Hepatocyte (in vitro differentiated cells): ENCODE measurements around the gene MARCHF3. TPM values are rescaled to one million over a fixed set of nuclear protein-coding genes. Genes with fewer than 3 reads are reported as not detected.

Experiments
- DNase-seq: peaks from one replicate; pipeline ENCODE4 v3.0.0-alpha.2; 2016; ENCODE audit warnings: low spot score
- H2AFZ ChIP-seq: fragments of 200-600 bp; sonication (generic); 2 replicates; pipeline ENCODE4 v1.6.0; 2016; ENCODE audit warnings: antibody characterized with exemption, mild to moderate bottlenecking
- H3K27ac ChIP-seq: fragments of 200-600 bp; sonication (generic); 2 replicates; pipeline ENCODE4 v1.5.1; 2016; ENCODE audit warnings: mild to moderate bottlenecking
- H3K27me3 ChIP-seq: fragments of 200-600 bp; sonication (generic); 2 replicates; pipeline ENCODE4 v1.6.1; 2016
- H3K36me3 ChIP-seq: fragments of 200-600 bp; sonication (generic); replicated peaks from 2 replicates; pipeline ENCODE4 v1.5.1; 2016; ENCODE audit warnings: low read depth; ENCODE audit not compliant: insufficient read depth
- H3K4me1 ChIP-seq: fragments of 200-600 bp; sonication (generic); 2 replicates; pipeline ENCODE4 v1.5.1; 2016; ENCODE audit warnings: mild to moderate bottlenecking, moderate library complexity; ENCODE audit not compliant: insufficient read depth
- H3K4me2 ChIP-seq: fragments of 200-600 bp; sonication (generic); 2 replicates; pipeline ENCODE4 v1.6.0; 2016
- H3K4me3 ChIP-seq: fragments of 200-600 bp; sonication (generic); 2 replicates; pipeline ENCODE4 v1.5.1; 2016; ENCODE audit warnings: mild to moderate bottlenecking
- H3K79me2 ChIP-seq: fragments of 200-600 bp; sonication (generic); 2 replicates; pipeline ENCODE4 v1.6.0; 2017; ENCODE audit warnings: mild to moderate bottlenecking
- H3K9me2 ChIP-seq: fragments of 200-600 bp; sonication (generic); replicated peaks from 2 replicates; pipeline ENCODE4 v1.6.0; 2017; ENCODE audit warnings: mild to moderate bottlenecking; ENCODE audit not compliant: insufficient read depth
- H3K9me3 ChIP-seq: fragments of 200-600 bp; sonication (generic); 2 replicates; pipeline ENCODE4 v1.5.1; 2016; ENCODE audit warnings: low read depth, mild to moderate bottlenecking
- H4K20me1 ChIP-seq: fragments of 200-600 bp; sonication (generic); 2 replicates; pipeline ENCODE4 v1.6.0; 2016; ENCODE audit warnings: mild to moderate bottlenecking; ENCODE audit not compliant: insufficient read depth, poor library complexity, severe bottlenecking
- EZH2 ChIP-seq: fragments of 200-600 bp; sonication (generic); IDR thresholded peaks from 2 replicates; pipeline ENCODE4 v1.6.1; 2016; ENCODE audit warnings: antibody characterized with exemption, mild to moderate bottlenecking, borderline replicate concordance
- EZH2phosphoT487 ChIP-seq: fragments of 200-600 bp; sonication (generic); IDR thresholded peaks from one replicate; pipeline ENCODE4 v1.6.1; 2018; ENCODE audit warnings: antibody characterized with exemption, mild to moderate bottlenecking, low read depth, moderate library complexity; ENCODE audit not compliant: unreplicated experiment, severe bottlenecking
- WGBS: methylation state at CpG from one replicate; pipeline ENCODE4 v1.1.6; 2016; ENCODE audit warnings: low lambda C conversion rate; ENCODE audit errors: missing lambda C conversion rate; 5-methylcytosine and 5-hydroxymethylcytosine counted together
- polyA plus RNA-seq: library from polyadenylated mRNA; unstranded; fragments of >200 nt; fragmentation: Nextera tagmentation; extraction: Ambion mirVana; gene quantifications from 2 replicates; pipeline ENCODE4 v1.2.1, GENCODE V29; 2016
- total RNA-seq: library from RNA; depleted of rRNA; stranded (reverse); fragments of >200 nt; gene quantifications from 2 replicates; pipeline ENCODE4 v1.2.3, GENCODE V29; 2014
- TF ChIP-seq, protein P1 (sequence below): fragments of 200-600 bp; sonication (generic); IDR thresholded peaks from 2 replicates; pipeline ENCODE4 v1.5.1; 2016; ENCODE audit warnings: antibody characterized with exemption, mild to moderate bottlenecking; ENCODE audit not compliant: poor library complexity

The MARCHF3 gene
- total and polyA plus RNA-seq, 2 experiments from 2014 or later = 9.4 to 20.4 TPM

DNA sequence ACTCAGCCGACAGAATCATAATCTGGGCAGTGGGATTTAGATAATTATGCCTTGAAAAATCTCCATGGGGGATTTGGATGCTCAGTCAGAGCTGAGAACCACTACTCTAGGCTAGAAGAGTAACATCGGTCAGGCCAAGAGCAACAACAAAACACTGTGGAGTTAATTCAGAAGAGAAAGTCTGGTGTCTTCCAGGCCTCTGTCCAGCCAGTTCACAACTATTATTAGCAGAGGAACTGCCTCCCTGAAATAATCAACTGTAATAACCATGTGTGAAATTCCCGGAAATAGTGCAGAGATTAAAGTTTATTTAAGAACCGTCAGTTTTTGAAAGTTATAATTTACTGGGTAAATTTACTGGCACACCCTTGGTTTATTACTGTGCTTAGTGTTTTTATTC, 8.2 kb upstream of the MARCHF3 start:
- Histone ChIP-seq H3K9me2 (no peaks in the 10 kb centered on the region), H3K9me3 (no peaks in the 10 kb centered on the region), H3K4me1 (no peaks in the 10 kb centered on the region), H3K36me3 (no peaks in the 10 kb centered on the region), H3K27me3 (peaks cover 6% of the 10 kb centered on the region), H3K4me2 (no peak overlapping the region), H2AFZ (no peak overlapping the region), H3K27ac (no peak overlapping the region), H4K20me1 (no peaks in the 10 kb centered on the region), H3K4me3 (no peak overlapping the region), H3K79me2 (no peaks in the 10 kb centered on the region)
- TF ChIP-seq EZH2phosphoT487 (no peak), EZH2 (no peak)
- TF ChIP-seq, protein P1, sequence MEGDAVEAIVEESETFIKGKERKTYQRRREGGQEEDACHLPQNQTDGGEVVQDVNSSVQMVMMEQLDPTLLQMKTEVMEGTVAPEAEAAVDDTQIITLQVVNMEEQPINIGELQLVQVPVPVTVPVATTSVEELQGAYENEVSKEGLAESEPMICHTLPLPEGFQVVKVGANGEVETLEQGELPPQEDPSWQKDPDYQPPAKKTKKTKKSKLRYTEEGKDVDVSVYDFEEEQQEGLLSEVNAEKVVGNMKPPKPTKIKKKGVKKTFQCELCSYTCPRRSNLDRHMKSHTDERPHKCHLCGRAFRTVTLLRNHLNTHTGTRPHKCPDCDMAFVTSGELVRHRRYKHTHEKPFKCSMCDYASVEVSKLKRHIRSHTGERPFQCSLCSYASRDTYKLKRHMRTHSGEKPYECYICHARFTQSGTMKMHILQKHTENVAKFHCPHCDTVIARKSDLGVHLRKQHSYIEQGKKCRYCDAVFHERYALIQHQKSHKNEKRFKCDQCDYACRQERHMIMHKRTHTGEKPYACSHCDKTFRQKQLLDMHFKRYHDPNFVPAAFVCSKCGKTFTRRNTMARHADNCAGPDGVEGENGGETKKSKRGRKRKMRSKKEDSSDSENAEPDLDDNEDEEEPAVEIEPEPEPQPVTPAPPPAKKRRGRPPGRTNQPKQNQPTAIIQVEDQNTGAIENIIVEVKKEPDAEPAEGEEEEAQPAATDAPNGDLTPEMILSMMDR = no peak
- no peak for DNase-seq
- WGBS = 78% methylated on average over 4 of the region's 4 CpGs

DNA sequence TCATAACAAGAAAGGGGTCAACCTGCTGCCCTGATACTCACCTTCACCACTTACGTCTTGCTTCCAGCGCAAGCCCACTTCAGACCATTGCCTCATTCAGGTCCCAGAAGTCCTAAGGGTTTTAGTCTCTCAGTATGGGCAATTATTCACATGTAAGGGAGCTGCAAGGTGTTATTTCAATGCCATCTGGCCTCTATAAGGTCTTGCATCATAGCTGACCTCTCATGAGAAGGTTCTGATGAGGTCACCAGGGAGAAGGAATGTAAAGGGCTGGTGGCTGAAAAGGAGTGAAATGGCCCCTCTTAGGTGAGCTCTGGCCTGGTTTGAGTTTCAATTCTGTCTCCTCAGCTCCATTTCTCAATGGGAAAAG, 1.5 kb upstream of the MARCHF3 start:
- TF ChIP-seq EZH2phosphoT487 = no peak
- TF ChIP-seq, protein P1 = no peak
- no peak for TF ChIP-seq EZH2
- peak overlapping the region; percentile 92 for H3K4me2 ChIP-seq
- WGBS = 91% methylated on average over 2 of the region's 2 CpGs

DNA sequence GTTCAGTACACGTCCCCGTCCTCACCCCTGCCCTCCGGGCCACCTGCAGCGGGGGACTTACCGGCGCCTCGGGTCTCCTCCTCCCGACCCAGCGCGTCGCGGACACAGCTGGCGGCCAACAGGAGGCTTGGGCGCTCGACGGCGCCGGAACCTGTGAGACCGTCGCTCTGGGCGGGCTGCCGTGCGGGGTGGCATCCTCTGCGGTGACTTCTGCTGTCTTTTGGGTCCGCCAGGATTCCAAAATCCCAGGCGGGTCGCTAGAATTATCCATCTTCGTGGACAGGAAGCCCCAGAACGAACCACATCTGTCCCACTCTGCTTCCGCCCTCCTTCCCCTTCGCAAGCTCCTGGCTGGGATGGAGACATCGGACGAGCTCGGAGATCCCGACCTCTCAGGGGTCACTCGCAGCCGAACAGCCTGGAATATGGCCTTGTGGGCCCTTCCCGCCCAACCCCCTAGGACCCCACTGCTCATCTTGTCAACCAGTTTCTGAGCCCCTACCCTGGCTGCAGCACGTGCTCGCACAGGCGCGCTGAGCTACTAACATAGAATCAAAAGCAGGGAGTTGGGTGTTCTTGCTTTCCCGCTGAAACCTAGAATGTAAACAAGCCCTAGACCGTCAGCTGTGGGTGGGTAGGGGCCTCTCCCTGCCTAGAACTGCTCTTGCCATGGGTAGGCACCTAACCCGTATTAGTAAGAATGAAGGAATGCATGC, 947 bp upstream of the MARCHF3 start:
- Histone ChIP-seq H3K4me2 (peak overlapping the region; percentile 92), H3K4me3 (peak overlapping the region; percentile 27), H3K4me1 (peaks cover 11% of the 10 kb centered on the region), H3K9me3 (no peaks in the 10 kb centered on the region), H3K79me2 (no peaks in the 10 kb centered on the region), H2AFZ (peak overlapping the region; percentile 83), H4K20me1 (no peaks in the 10 kb centered on the region), H3K36me3 (no peaks in the 10 kb centered on the region), H3K9me2 (no peaks in the 10 kb centered on the region), H3K27me3 (peaks cover 22% of the 10 kb centered on the region), H3K27ac (peak overlapping the region; percentile 36)
- no peak for TF ChIP-seq EZH2phosphoT487
- no peak for TF ChIP-seq EZH2
- TF ChIP-seq, protein P1 = no peak
- 22% methylated on average over 45 of the region's 45 CpGs for WGBS
- peak; percentile 40 for DNase-seq

More for the DNA sequence above, 1.5 kb upstream of the MARCHF3 start:
- Histone ChIP-seq H3K9me2 (no peaks in the 10 kb centered on the region), H3K4me1 (peaks cover 11% of the 10 kb centered on the region), H3K36me3 (no peaks in the 10 kb centered on the region), H3K79me2 (no peaks in the 10 kb centered on the region), H3K27me3 (peaks cover 22% of the 10 kb centered on the region), H4K20me1 (no peaks in the 10 kb centered on the region), H3K9me3 (no peaks in the 10 kb centered on the region), H3K4me3 (no peak overlapping the region), H3K27ac (no peak overlapping the region), H2AFZ (no peak overlapping the region)
- no peak for DNase-seq
